Neural crest cell (in vitro differentiated cells): ENCODE results near the gene DIAPH2. TPM values are rescaled to one million over a fixed set of nuclear protein-coding genes. Genes with fewer than 3 reads are reported as not detected.

ENCODE experiments used
- DNase-seq: peaks from one replicate; pipeline ENCODE4 v3.0.0; 2021; ENCODE audit warnings: low read depth, mixed read lengths, low spot score
- H3K27ac Mint-ChIP-seq: one replicate; pipeline ENCODE4 v1.8.0; 2021; ENCODE audit warnings: mild to moderate bottlenecking, mixed read lengths; ENCODE audit not compliant: unreplicated experiment
- H3K27me3 Mint-ChIP-seq: 2 replicates; pipeline ENCODE4 v1.8.0; 2021; ENCODE audit warnings: low read depth, mild to moderate bottlenecking, mixed read lengths
- H3K36me3 Mint-ChIP-seq: 2 replicates; pipeline ENCODE4 v1.8.0; 2021; ENCODE audit warnings: low read depth, mild to moderate bottlenecking, mixed read lengths
- H3K4me1 Mint-ChIP-seq: 2 replicates; pipeline ENCODE4 v1.8.0; 2021; ENCODE audit warnings: mixed read lengths
- H3K4me3 Mint-ChIP-seq: one replicate; pipeline ENCODE4 v1.8.0; 2021; ENCODE audit warnings: mild to moderate bottlenecking, mixed read lengths
- H3K9me3 Mint-ChIP-seq: 2 replicates; pipeline ENCODE4 v1.8.0; 2021; ENCODE audit warnings: mixed read lengths
- total RNA-seq: library from RNA; stranded (reverse); gene quantifications from 2 replicates; pipeline ENCODE4 v1.2.1, GENCODE V29; 2021
- TF ChIP-seq, protein P1 (sequence below): fragments of 200-600 bp; sonication (generic); conservative IDR thresholded peaks from 2 replicates; pipeline ENCODE4 v1.5.0; 2021; ENCODE audit warnings: antibody characterized with exemption, mild to moderate bottlenecking

Gene DIAPH2
- total RNA-seq, 1 donor from 2014 or later, result 8.4 TPM

DNA sequence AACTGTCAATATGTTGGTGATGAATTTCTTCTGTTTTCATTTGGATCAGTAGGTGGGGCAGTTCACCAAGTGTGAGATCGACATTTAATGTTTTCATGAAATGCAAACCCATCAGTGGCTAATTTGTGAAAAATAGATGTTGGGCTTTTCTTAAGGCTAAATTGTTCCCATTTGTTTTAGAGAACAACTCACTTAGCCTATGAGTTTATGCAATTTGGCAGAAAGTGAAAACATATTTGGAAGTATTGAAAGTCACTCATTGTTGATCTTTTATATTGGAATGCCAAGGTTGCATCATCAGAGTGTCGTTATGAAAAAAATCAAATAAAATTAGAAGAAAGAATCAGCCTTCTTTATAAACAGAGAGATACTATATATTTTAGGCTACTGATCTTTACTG is 331.5 kb downstream of the DIAPH2 start:
- Mint-ChIP-seq H3K9me3 (peaks cover 3% of the 10 kb centered on the region), H3K27ac (no peak overlapping the region), H3K4me1 (peaks cover 31% of the 10 kb centered on the region), H3K36me3 (no peaks in the 10 kb centered on the region), H3K27me3 (no peaks in the 10 kb centered on the region), H3K4me3 (no peak overlapping the region)
- TF ChIP-seq, protein P1, sequence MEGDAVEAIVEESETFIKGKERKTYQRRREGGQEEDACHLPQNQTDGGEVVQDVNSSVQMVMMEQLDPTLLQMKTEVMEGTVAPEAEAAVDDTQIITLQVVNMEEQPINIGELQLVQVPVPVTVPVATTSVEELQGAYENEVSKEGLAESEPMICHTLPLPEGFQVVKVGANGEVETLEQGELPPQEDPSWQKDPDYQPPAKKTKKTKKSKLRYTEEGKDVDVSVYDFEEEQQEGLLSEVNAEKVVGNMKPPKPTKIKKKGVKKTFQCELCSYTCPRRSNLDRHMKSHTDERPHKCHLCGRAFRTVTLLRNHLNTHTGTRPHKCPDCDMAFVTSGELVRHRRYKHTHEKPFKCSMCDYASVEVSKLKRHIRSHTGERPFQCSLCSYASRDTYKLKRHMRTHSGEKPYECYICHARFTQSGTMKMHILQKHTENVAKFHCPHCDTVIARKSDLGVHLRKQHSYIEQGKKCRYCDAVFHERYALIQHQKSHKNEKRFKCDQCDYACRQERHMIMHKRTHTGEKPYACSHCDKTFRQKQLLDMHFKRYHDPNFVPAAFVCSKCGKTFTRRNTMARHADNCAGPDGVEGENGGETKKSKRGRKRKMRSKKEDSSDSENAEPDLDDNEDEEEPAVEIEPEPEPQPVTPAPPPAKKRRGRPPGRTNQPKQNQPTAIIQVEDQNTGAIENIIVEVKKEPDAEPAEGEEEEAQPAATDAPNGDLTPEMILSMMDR, result no peak
- no peak for DNase-seq

DNA sequence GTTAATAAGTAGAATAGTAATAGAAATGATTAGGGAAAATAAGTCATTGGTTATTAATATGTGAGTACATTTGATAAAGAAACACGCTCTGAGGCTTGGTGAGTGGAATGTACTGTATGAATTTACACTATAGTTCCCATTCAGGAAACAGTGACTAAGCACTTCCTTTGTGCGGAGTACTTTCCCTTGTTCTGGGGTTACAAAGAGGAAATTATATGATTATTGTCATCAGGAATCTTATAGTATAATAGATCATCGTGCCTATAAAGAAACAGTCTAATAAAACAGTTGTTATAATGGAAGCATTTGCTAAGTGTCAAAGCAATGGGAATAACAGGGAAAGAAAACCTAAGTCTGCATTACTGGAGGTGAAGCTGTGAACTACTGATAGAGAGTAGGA is 337.0 kb downstream of the DIAPH2 start:
- Mint-ChIP-seq H3K4me3 (no peak overlapping the region), H3K27ac (peak overlapping the region; percentile 75), H3K9me3 (peaks cover 5% of the 10 kb centered on the region), H3K27me3 (no peaks in the 10 kb centered on the region), H3K36me3 (no peaks in the 10 kb centered on the region), H3K4me1 (peaks cover 11% of the 10 kb centered on the region)
- no peak for DNase-seq
- TF ChIP-seq, protein P1, result no peak

DNA sequence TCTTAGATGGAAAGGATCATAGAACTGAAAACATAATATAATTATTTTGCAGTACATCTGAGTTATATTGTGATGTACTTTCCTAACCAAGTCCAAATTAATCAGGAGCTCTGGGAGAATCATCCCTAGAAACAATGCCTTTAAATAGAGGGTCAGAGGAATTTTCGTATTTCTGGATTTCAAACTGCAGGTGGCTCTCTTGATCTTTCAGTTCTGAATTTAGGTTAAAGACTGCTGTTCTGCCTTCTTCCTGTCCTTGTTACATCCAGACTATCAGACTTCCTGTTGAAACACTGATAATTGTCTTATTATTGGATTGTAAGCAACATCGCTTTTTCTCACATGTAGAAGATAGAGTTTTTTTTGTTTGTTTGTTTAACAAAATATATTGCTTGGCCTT is 341.8 kb downstream of the DIAPH2 start:
- no peak for DNase-seq
- TF ChIP-seq, protein P1, result peak; percentile 54
- H3K27ac Mint-ChIP-seq, result no peak overlapping the region
- peaks cover 30% of the 10 kb centered on the region for H3K4me1 Mint-ChIP-seq
- peaks cover 7% of the 10 kb centered on the region for H3K9me3 Mint-ChIP-seq
- peaks cover 6% of the 10 kb centered on the region for H3K36me3 Mint-ChIP-seq
- no peak overlapping the region for H3K4me3 Mint-ChIP-seq
- no peaks in the 10 kb centered on the region for H3K27me3 Mint-ChIP-seq

DNA sequence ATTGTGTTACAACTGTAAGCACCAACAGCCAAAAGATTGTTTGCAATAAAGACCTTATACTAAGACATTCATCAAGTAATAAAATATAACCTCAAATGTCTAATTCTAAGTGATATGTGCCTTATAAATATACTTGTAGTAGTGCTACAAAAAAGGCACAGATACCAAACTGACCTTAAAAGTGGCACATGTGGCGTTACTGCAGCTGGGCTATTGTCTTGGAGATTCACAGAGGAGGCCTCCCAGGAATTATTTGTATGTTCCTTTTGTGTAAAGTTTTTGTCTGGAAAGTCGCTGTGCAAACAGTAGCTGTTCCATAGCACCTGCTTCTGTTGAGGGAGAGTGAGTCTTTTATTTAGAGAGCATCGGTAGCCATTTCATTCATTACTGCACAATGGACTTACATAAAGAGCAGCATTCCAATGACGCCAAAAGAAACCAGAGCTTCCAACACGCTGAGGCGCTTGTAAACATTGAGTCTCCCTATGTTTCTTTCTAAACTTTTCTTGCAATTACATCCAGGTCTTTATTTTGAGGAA is 342.8 kb downstream of the DIAPH2 start:
- Mint-ChIP-seq H3K9me3 (peaks cover 9% of the 10 kb centered on the region), H3K4me3 (peak overlapping the region; percentile 32), H3K4me1 (peaks cover 24% of the 10 kb centered on the region), H3K36me3 (peaks cover 8% of the 10 kb centered on the region), H3K27me3 (no peaks in the 10 kb centered on the region), H3K27ac (peak overlapping the region; percentile 7)
- TF ChIP-seq, protein P1, result no peak
- DNase-seq, result no peak

DNA sequence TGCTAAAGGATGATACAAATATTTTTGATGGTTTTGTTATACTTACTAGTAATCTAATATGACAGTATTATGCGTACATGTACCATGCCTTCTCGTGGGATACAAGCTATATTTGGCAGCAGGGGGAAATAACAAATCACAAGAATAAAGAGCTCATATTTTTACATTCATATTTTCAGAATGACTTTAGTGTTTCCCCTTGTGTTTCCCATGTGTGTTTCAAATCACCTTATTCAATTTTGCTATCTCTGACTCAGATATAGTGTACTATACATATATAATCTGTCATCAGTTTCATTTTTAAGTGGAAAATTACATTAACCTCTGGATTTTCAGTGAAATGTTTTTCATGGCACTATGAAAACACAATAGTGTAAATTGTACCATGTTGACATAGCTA is 345.8 kb downstream of the DIAPH2 start:
- peaks cover 8% of the 10 kb centered on the region for H3K36me3 Mint-ChIP-seq
- H3K9me3 Mint-ChIP-seq, result peaks cover 9% of the 10 kb centered on the region
- peaks cover 28% of the 10 kb centered on the region for H3K4me1 Mint-ChIP-seq
- TF ChIP-seq, protein P1, result no peak
- no peak overlapping the region for H3K27ac Mint-ChIP-seq
- no peaks in the 10 kb centered on the region for H3K27me3 Mint-ChIP-seq
- no peak overlapping the region for H3K4me3 Mint-ChIP-seq
- DNase-seq, result no peak

DNA sequence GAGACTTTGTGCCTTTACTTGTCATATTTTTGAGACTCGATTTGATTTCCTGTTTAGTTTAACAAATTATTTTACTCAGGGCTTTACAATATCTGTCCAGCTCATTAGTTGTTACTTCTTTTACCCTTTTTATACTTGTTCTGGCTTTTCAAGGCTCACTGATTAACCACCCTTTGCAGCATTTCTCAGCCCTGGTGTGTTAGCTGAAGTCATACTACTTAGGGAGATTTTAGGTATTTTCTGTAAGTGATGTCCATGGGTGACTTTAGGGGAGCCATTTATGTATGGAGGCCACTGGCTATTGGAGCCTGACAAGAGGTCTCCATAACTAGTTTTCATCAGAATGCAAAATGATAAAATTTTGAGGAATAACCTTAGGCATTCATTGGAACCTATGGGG is 346.3 kb downstream of the DIAPH2 start:
- Mint-ChIP-seq H3K4me1 (peaks cover 28% of the 10 kb centered on the region), H3K36me3 (peaks cover 8% of the 10 kb centered on the region), H3K4me3 (no peak overlapping the region), H3K27ac (no peak overlapping the region), H3K9me3 (peaks cover 7% of the 10 kb centered on the region), H3K27me3 (no peaks in the 10 kb centered on the region)
- no peak for DNase-seq
- TF ChIP-seq, protein P1, result no peak
